GM12878 (cell line): Measurements from ENCODE around the gene STK32B. TPM values are rescaled to one million over a fixed set of nuclear protein-coding genes. Genes with fewer than 3 reads are reported as not detected.

ENCODE experiments used
- ATAC-seq: fragments of 200-7000 bp; cut with Tn5 transposase; 3 replicates; pipeline ENCODE4 v1.9.1; 2020; ENCODE audit warnings: mild to moderate bottlenecking, moderate library complexity
- BruUV-seq: library from RNA; stranded (reverse); fragments of 400-500 nt; replicated peaks from 2 replicates; lab custom pipeline; 2021; lab: Mats Ljungman, UMichigan
- CTCF ChIA-PET: fragments of 300-600 bp; sonication (Branson Sonifier 250); formaldehyde crosslinking; extraction: SDS; loops from one replicate; lab custom pipeline; 2021; ENCODE audit warnings: inconsistent platforms; lab: Yijun Ruan, JAX
- POLR2A ChIA-PET: fragments of 350-600 bp; formaldehyde crosslinking; extraction: SDS; loops from one replicate; lab custom pipeline; 2021; ENCODE audit warnings: inconsistent platforms; lab: Charles Lee
- RAD21 ChIA-PET: fragments of 300-600 bp; sonication (Branson Sonifier 250); formaldehyde crosslinking; loops from one replicate; lab custom pipeline; 2023; ENCODE audit warnings: antibody characterized with exemption; ENCODE audit not compliant: unreplicated experiment; lab: Charles Lee
- SMC1A ChIA-PET: fragments of 300-600 bp; sonication (Branson Sonifier 250); formaldehyde crosslinking; loops from one replicate; lab custom pipeline; 2023; ENCODE audit not compliant: unreplicated experiment, uncharacterized antibody; lab: Charles Lee
- DNase-seq: peaks from one replicate; pipeline ENCODE4 v3.0.0-alpha.2; 2011; ENCODE audit warnings: low read depth, low spot score
- FAIRE-seq: peaks from 3 replicates; lab custom pipeline; 2011; peaks lifted over from hg19 to GRCh38; lab: Jason Lieb, UNC
- H2AFZ ChIP-seq: 2 replicates; pipeline ENCODE4 v1.6.0; 2011; ENCODE audit warnings: low read depth, low read length, control low read depth; ENCODE audit not compliant: control insufficient read depth
- H3K27ac ChIP-seq: 2 replicates; pipeline ENCODE4 v1.5.1; 2011; ENCODE audit warnings: control low read depth; ENCODE audit not compliant: control insufficient read depth, insufficient read depth
- H3K27me3 ChIP-seq, 2 experiments: replicated peaks in 1 of 2; 2 replicates each; pipeline versions ENCODE4 v1.6.0 to v1.6.1; 2011; ENCODE audit warnings: low read length in 1 of 2; ENCODE audit not compliant: control insufficient read depth in 2 of 2, insufficient read depth in 2 of 2
- H3K36me3 ChIP-seq, 2 experiments: 2 replicates each; pipeline ENCODE4 v1.5.1; 2011; ENCODE audit warnings: low read length in 1 of 2; ENCODE audit not compliant: control insufficient read depth in 2 of 2, insufficient read depth in 2 of 2
- H3K4me1 ChIP-seq: 2 replicates; pipeline ENCODE4 v1.6.1; 2011; ENCODE audit warnings: mild to moderate bottlenecking, low read length, moderate library complexity, mixed read lengths; ENCODE audit not compliant: control insufficient read depth, insufficient read depth
- H3K4me2 ChIP-seq: 2 replicates; pipeline ENCODE4 v1.6.0; 2011; ENCODE audit warnings: control low read depth; ENCODE audit not compliant: control insufficient read depth, insufficient read depth
- H3K4me3 ChIP-seq: fragments of 200-600 bp; sonication (generic); 2 replicates; pipeline ENCODE4 v1.5.1; 2016
- H3K79me2 ChIP-seq: 2 replicates; pipeline ENCODE4 v1.6.0; 2011; ENCODE audit warnings: low read length; ENCODE audit not compliant: control insufficient read depth, insufficient read depth
- H3K9ac ChIP-seq: 2 replicates; pipeline ENCODE4 v1.8.0; 2011; ENCODE audit warnings: low read length, control low read depth, mixed read lengths; ENCODE audit not compliant: control insufficient read depth, insufficient read depth
- H3K9me3 ChIP-seq: replicated peaks from 3 replicates; pipeline ENCODE4 v1.5.1; 2011; ENCODE audit warnings: mild to moderate bottlenecking, low read length; ENCODE audit not compliant: control insufficient read depth, insufficient read depth
- H4K20me1 ChIP-seq: 2 replicates; pipeline ENCODE4 v1.6.0; 2011; ENCODE audit not compliant: control insufficient read depth, insufficient read depth
- DPF2 ChIP-seq: fragments of 450-650 bp; IDR thresholded peaks from 2 replicates; pipeline ENCODE4 v1.6.1; 2017; ENCODE audit warnings: mild to moderate bottlenecking
- ESRRA ChIP-seq: IDR thresholded peaks from 2 replicates; pipeline ENCODE4 v1.6.1; 2012; ENCODE audit warnings: mild to moderate bottlenecking, low read length, improper control_type of control experiment
- GATAD2B ChIP-seq: fragments of 450-650 bp; conservative IDR thresholded peaks from 2 replicates; pipeline ENCODE4 v1.6.1; 2017; ENCODE audit warnings: low read depth, mild to moderate bottlenecking, moderate library complexity
- HDAC2 ChIP-seq: fragments of 200-600 bp; sonication (generic); IDR thresholded peaks from 2 replicates; pipeline ENCODE4 v1.6.1; 2017
- KDM1A ChIP-seq: fragments of 200-600 bp; sonication (generic); IDR thresholded peaks from 2 replicates; pipeline ENCODE4 v1.6.1; 2016; ENCODE audit warnings: borderline replicate concordance
- NFYB ChIP-seq: IDR thresholded peaks from 2 replicates; pipeline ENCODE4 v1.6.1; 2011; ENCODE audit warnings: low read depth, mild to moderate bottlenecking, low read length, improper control_type of control experiment, moderate library complexity; ENCODE audit not compliant: insufficient read depth
- NRF1 ChIP-seq: conservative IDR thresholded peaks from 2 replicates; pipeline ENCODE4 v1.6.1; 2011; ENCODE audit warnings: mild to moderate bottlenecking, low read depth, low read length, improper control_type of control experiment
- RELA ChIP-seq: fragments of 450-650 bp; IDR thresholded peaks from 2 replicates; pipeline ENCODE4 v1.8.0; 2014; ENCODE audit warnings: borderline replicate concordance; ENCODE audit not compliant: partially characterized antibody
- SREBF1 ChIP-seq: IDR thresholded peaks from 2 replicates; pipeline ENCODE4 v1.6.1; 2012; ENCODE audit warnings: mild to moderate bottlenecking, low read length
- TCF3 ChIP-seq: IDR thresholded peaks from 2 replicates; pipeline ENCODE4 v1.6.1; 2012; ENCODE audit warnings: low read depth, mild to moderate bottlenecking, low read length, borderline replicate concordance; ENCODE audit not compliant: insufficient read depth
- TCF7 ChIP-seq: IDR thresholded peaks from 2 replicates; pipeline ENCODE4 v1.6.1; 2014; ENCODE audit warnings: antibody characterized with exemption, borderline replicate concordance
- ZNF274 ChIP-seq: IDR thresholded peaks from one replicate; pipeline ENCODE4 v1.8.0; 2011; ENCODE audit not compliant: insufficient read length, insufficient read depth
- WGBS: methylation state at CpG from one replicate; pipeline ENCODE4 v1.1.6; 2016; ENCODE audit warnings: low lambda C conversion rate; ENCODE audit not compliant: insufficient replicate concordance, insufficient coverage; ENCODE audit errors: missing lambda C conversion rate; 5-methylcytosine and 5-hydroxymethylcytosine counted together
- in situ Hi-C: fragments of 300-500 bp; cut with MboI; formaldehyde crosslinking; loops from 9 replicates; pipeline ENCODE4 v1.14.3; 2018; ENCODE audit warnings: mixed read lengths
- intact Hi-C: fragments of 100-400 bp; cut with micrococcal nuclease; formaldehyde crosslinking; loops from one replicate; pipeline ENCODE4 v1.14.2; 2022; ENCODE audit not compliant: unreplicated experiment
- polyA plus RNA-seq, 11 experiments: library from polyadenylated mRNA; depleted of rRNA in 4 of 11; unstranded in 6 of 11; stranded (reverse) in 5 of 11; fragments of >200 nt; fragmentation: Nextera tagmentation in 4 of 11; fragmentation: Illumina TruSeq in 1 of 11; extraction: Ambion mirVana in 4 of 11; extraction: Trizol in 1 of 11; gene quantifications; 1 replicate in 1 of 11; 2 replicates in 10 of 11; pipeline versions ENCODE4 v1.2.1 to v1.2.3, GENCODE V29; 2011 to 2016; ENCODE audit warnings: inconsistent platforms in 2 of 11, missing spikeins in 2 of 11, low read depth in 1 of 11
- total RNA-seq, 4 experiments: library from RNA; depleted of rRNA in 3 of 4; stranded (reverse); fragments of >200 nt in 3 of 4; fragmentation: Illumina TruSeq in 1 of 4; extraction: Trizol in 1 of 4; gene quantifications; 2 replicates each; pipeline versions ENCODE4 v1.2.1 to v1.2.3, GENCODE V29; 2013 to 2021
- TF ChIP-seq, protein P1 (sequence below): fragments of 450-650 bp; conservative IDR thresholded peaks from 2 replicates; pipeline ENCODE4 v1.6.1; 2017; ENCODE audit warnings: mild to moderate bottlenecking, moderate library complexity
- TF ChIP-seq, protein P2 (sequence below): IDR thresholded peaks from 2 replicates; pipeline ENCODE4 v1.6.1; 2012; ENCODE audit warnings: low read length, inconsistent platforms
- TF ChIP-seq, protein P3 (sequence below): IDR thresholded peaks from 2 replicates; pipeline ENCODE4 v1.6.1; 2011; ENCODE audit warnings: mild to moderate bottlenecking, low read depth, low read length, moderate library complexity; ENCODE audit not compliant: insufficient replicate concordance

Gene STK32B
- total and polyA plus RNA-seq, 10 of the 15 experiments (the other 5 are each of a cell fraction or from before 2014, with no cell fraction given) = 0.04 to 0.12 (median 0.08) TPM; not detected in 7

DNA sequence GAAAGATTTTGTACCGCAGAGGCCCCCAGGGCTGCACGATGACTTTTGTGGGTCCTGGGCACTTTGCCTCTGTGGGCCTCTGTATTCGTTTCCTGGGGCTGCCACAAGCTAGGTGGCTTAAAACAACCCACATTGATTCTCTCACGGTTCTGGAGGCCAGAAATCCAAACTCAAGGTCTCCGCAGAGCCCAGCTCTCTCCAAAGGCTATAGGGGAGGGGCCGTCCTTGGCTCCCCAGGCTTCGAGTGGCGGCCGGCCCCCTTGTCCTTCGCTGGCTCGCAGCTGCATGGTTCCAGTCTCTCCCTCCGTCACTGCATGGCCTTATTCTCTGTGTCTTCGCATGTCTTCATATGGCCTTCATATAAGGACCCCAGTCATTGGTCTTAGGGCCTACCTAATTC, 415.8 kb downstream of the STK32B start:
- Histone ChIP-seq H3K36me3 (no peaks in the 10 kb centered on the region), H3K79me2 (no peaks in the 10 kb centered on the region)
- WGBS = 55% methylated on average over 13 of the region's 13 CpGs
- ChIA-PET RAD21 (no interaction called here), SMC1A (no interaction called here)
- TF ChIP-seq HDAC2 (no peak), KDM1A (no peak), TCF7 (no peak), ZNF274 (no peak), DPF2 (no peak), TCF3 (no peak), NRF1 (no peak), NFYB (no peak), SREBF1 (no peak), ESRRA (no peak), RELA (no peak), GATAD2B (no peak)
- TF ChIP-seq, protein P1, sequence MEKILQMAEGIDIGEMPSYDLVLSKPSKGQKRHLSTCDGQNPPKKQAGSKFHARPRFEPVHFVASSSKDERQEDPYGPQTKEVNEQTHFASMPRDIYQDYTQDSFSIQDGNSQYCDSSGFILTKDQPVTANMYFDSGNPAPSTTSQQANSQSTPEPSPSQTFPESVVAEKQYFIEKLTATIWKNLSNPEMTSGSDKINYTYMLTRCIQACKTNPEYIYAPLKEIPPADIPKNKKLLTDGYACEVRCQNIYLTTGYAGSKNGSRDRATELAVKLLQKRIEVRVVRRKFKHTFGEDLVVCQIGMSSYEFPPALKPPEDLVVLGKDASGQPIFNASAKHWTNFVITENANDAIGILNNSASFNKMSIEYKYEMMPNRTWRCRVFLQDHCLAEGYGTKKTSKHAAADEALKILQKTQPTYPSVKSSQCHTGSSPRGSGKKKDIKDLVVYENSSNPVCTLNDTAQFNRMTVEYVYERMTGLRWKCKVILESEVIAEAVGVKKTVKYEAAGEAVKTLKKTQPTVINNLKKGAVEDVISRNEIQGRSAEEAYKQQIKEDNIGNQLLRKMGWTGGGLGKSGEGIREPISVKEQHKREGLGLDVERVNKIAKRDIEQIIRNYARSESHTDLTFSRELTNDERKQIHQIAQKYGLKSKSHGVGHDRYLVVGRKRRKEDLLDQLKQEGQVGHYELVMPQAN = no peak
- TF ChIP-seq, protein P2, sequence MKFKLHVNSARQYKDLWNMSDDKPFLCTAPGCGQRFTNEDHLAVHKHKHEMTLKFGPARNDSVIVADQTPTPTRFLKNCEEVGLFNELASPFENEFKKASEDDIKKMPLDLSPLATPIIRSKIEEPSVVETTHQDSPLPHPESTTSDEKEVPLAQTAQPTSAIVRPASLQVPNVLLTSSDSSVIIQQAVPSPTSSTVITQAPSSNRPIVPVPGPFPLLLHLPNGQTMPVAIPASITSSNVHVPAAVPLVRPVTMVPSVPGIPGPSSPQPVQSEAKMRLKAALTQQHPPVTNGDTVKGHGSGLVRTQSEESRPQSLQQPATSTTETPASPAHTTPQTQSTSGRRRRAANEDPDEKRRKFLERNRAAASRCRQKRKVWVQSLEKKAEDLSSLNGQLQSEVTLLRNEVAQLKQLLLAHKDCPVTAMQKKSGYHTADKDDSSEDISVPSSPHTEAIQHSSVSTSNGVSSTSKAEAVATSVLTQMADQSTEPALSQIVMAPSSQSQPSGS = no peak
- TF ChIP-seq, protein P3, sequence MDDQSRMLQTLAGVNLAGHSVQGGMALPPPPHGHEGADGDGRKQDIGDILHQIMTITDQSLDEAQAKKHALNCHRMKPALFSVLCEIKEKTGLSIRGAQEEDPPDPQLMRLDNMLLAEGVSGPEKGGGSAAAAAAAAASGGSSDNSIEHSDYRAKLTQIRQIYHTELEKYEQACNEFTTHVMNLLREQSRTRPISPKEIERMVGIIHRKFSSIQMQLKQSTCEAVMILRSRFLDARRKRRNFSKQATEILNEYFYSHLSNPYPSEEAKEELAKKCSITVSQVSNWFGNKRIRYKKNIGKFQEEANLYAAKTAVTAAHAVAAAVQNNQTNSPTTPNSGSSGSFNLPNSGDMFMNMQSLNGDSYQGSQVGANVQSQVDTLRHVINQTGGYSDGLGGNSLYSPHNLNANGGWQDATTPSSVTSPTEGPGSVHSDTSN = no peak
- TF ChIP-seq, all 136 proteins: peak for 0
- Histone ChIP-seq H3K27ac (no peak overlapping the region), H3K9ac (no peak overlapping the region), H3K4me2 (no peak overlapping the region), H4K20me1 (no peaks in the 10 kb centered on the region), H3K4me3 (no peak overlapping the region), H3K27me3 (no peaks in the 10 kb centered on the region), H3K4me1 (no peaks in the 10 kb centered on the region), H3K9me3 (no peaks in the 10 kb centered on the region), H2AFZ (no peak overlapping the region)
- ATAC-seq = no peak
- intact Hi-C loops (no loop called here), in situ Hi-C loops (no loop called here)
- ChIA-PET POLR2A (no interaction called here), CTCF (no interaction called here)
- no peak for DNase-seq
- no TSS peak for BruUV-seq
- no peak for FAIRE-seq
